PFSK-1 (cell line): Measurements from ENCODE around the gene MEOX2.

ENCODE experiments used
- POLR2AphosphoS5 ChIP-seq: IDR thresholded peaks from 2 replicates; pipeline ENCODE4 v1.6.1; 2012; ENCODE audit warnings: low read depth, mild to moderate bottlenecking, control low read depth, low read length, moderate library complexity
- TAF1 ChIP-seq: IDR thresholded peaks from 2 replicates; pipeline ENCODE4 v1.6.1; 2012; ENCODE audit warnings: low read length, control low read depth, borderline replicate concordance; ENCODE audit not compliant: insufficient read depth

DNA sequence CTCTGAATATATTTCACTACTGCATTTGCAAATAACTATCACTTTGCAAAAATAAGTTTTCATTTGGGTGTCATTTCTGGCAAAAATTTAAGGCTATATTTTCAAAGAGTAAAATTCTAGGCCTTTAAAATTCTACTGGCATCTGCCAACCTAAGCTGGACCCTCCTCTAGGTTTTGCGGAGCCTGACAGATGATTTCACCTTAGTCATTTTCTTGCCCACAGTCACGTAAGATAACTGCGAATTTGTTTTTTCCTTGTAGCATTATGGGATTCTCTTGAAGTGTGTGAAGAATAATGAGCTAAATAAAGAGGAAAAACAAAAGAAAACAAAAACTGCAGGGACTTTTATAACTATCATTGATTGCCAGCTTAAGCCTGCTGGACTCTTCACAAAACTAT, 7.8 kb downstream of the MEOX2 start:
- TF ChIP-seq POLR2AphosphoS5: no peak
- TF ChIP-seq TAF1: no peak
